KBM-7 (cell line): ENCODE results near the gene RPL11.
"Not testable (repeated sequence)": the region's sequence is repeated elsewhere in the genome, so short reads cannot be mapped to it uniquely, and the experiment has no call there.

ENCODE experiments used
- DNase-seq: peaks from one replicate; pipeline ENCODE4 v3.0.0-alpha.2; 2015
- in situ Hi-C: fragments of 300-500 bp; cut with MboI; formaldehyde crosslinking; loops from 2 replicates; pipeline ENCODE4 v1.14.3; 2020; ENCODE audit warnings: low sequenced_read_pairs, low pct_unique_long_range_greater_than_20kb, mixed read lengths

RPL11 gene

GRCh38 chr1:23679815-23680214 lies 11.8 kb upstream of the RPL11 start:
- DNase-seq, result no peak
- in situ Hi-C loops, result no loop called here

- in situ Hi-C loops, result no loop called here
- DNase-seq, result no peak
Measured at GRCh38 chr1:23682946-23683345, 8.7 kb upstream of the RPL11 start.

GRCh38 chr1:23684415-23684814 lies 7.2 kb upstream of the RPL11 start:
- in situ Hi-C loops, result no loop called here
- DNase-seq, result no peak

DNA sequence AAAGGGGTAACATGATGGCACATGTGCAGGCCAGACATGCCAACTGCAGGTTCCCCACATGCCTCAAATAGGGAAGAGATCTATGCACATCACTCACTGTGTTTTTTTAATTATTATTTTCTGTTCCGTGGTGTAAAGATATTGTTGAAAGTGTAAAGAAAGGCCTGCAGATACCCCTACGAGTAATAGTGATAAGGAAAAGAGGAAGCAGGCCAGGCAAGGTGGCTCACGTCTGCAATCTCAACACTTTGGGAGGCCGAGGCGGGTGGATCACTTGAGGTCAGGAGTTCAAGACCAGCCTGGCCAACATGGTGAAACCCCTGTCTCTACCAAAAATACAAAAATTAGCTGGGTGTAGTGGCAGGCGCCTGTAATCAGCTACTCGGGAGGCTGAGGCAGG lies 6.4 kb upstream of the RPL11 start:
- in situ Hi-C loops, DNase-seq: not testable (repeated sequence)

GRCh38 chr1:23687680-23688079 lies 3.9 kb upstream of the RPL11 start:
- DNase-seq, in situ Hi-C loops: not testable (repeated sequence)

DNA sequence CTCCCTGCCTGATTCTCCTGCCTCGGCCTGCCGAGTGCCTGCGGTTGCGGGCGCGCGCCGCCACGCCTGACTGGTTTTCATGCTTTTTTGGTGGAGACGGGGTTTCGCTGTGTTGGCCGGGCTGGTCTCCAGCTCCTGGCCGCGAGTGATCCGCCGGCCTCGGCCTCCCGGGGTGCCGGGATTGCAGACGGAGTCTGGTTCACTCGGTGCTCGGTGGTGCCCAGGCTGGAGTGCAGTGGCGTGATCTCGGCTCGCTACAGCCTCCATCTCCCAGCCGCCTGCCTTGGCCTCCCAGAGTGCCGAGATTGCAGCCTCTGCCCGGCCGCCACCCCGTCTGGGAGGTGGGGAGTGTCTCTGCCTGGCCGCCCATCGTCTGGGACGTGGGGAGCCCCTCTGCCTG lies 3.3 kb upstream of the RPL11 start:
- in situ Hi-C loops, DNase-seq: not testable (repeated sequence)

DNA sequence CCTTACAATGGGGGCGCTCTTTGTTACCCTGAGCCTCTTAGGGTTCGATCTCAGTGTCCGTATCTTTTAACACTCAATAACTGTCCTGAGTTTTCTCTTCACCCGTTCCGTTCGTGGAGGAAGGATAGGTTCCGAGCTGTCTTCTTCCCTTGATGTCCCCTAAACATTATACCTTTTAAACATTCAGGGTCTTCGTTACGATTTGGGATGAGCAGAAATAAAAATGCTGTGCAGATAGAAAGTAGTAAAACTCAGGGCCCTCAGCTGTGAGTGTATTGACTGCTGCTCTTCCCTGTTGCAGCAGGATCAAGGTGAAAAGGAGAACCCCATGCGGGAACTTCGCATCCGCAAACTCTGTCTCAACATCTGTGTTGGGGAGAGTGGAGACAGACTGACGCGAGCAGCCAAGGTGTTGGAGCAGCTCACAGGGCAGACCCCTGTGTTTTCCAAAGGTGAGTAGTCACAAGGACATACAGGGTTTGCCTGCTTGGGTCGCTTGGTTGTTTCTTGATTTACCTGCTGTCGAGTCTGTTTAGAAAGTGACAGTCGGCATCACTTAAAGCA lies 784 bp downstream of the RPL11 start:
- DNase-seq, result peak; percentile 43
- in situ Hi-C loops, result no loop called here

DNA sequence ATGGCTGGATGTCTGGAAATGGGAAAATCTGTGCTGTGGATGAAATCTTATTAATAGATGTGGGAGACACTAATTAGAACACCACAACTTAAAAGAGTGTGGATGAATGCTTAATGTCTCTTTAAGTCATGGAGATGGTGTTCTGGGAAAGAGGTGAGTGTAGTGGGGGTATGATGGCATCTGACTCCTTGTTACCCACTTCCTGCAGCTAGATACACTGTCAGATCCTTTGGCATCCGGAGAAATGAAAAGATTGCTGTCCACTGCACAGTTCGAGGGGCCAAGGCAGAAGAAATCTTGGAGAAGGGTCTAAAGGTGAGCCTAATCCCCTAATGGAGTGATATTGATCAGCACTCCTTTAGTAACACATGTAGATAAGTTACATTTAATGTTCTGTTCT lies 2.0 kb downstream of the RPL11 start:
- DNase-seq, result no peak
- in situ Hi-C loops, result no loop called here

- DNase-seq, result no peak
- in situ Hi-C loops, result no loop called here
Measured at GRCh38 chr1:23694371-23694770, 2.8 kb downstream of the RPL11 start.

DNA sequence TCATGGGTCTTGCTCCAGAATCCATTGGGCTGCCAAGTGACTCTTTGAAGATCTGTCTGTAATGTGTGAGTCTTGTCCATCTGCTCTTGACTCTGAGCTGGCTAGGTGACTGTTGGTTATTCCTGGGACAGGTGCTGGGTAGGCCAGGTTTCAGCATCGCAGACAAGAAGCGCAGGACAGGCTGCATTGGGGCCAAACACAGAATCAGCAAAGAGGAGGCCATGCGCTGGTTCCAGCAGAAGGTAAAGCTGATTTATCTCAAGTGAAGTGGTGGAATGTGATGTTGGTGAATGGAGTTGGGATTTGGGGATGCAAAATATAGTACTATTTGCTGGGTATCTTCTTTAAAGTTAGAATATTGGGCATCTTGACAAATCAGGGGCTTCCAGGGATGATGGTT lies 4.1 kb downstream of the RPL11 start:
- DNase-seq, result no peak
- in situ Hi-C loops, result no loop called here

GRCh38 chr1:23696335-23696989 lies 4.9 kb downstream of the RPL11 start:
- no peak for DNase-seq
- in situ Hi-C loops, result no loop called here

- in situ Hi-C loops, result no loop called here
- DNase-seq, result no peak
Measured at GRCh38 chr1:23698466-23698865, 6.9 kb downstream of the RPL11 start.

- in situ Hi-C loops, result no loop called here
- no peak for DNase-seq
Measured at GRCh38 chr1:23699280-23700179, 7.9 kb downstream of the RPL11 start.

DNA sequence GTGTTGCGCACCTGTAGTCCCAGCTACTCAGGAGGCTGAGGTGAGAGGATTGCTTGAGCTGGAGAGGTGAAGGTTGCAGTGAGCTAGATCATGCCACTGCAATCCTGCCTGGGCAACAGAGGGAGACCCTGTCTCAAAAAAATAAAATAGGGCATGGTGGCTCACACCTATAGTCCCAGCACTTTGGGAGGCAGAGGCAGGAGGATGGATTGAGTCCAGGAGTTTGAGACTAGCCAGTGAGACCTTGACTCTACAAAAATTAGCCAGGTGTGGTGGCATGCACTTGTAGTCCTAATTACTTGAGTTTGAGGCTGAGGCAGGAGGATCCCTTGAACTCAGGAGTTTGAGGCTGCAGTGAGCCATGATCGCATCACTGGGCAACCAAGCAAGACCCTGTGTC lies 9.7 kb downstream of the RPL11 start:
- in situ Hi-C loops, result no loop called here
- no peak for DNase-seq

GRCh38 chr1:23701996-23702395 lies 10.4 kb downstream of the RPL11 start:
- no peak for DNase-seq
- in situ Hi-C loops, result no loop called here

GRCh38 chr1:23704834-23705495 lies 13.4 kb downstream of the RPL11 start:
- in situ Hi-C loops, result no loop called here
- DNase-seq, result no peak

- in situ Hi-C loops, result no loop called here
- no peak for DNase-seq
Measured at GRCh38 chr1:23709229-23709628, 17.6 kb downstream of the RPL11 start.

DNA sequence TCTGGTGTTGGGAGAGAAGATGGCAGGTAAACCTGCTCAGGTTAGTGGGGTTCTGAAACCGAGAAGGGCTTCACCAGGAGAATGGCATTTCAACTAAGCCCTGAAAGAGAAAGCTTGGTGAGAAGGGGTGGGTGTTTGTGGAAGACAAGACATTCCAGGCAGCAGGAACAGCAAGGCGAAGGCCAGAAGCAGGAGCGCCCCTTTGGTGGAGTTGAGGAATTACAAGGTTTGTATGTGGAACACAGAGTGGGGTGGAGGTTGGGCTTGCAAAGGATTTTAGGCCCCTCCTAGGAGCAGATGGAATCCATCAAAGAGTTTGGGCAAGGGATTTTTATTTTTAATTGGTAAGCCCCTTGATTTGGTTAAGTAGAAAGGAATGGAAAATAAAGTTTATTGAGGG lies 26.9 kb downstream of the RPL11 start:
- DNase-seq, result peak; percentile 39
- in situ Hi-C loops, result no loop called here

DNA sequence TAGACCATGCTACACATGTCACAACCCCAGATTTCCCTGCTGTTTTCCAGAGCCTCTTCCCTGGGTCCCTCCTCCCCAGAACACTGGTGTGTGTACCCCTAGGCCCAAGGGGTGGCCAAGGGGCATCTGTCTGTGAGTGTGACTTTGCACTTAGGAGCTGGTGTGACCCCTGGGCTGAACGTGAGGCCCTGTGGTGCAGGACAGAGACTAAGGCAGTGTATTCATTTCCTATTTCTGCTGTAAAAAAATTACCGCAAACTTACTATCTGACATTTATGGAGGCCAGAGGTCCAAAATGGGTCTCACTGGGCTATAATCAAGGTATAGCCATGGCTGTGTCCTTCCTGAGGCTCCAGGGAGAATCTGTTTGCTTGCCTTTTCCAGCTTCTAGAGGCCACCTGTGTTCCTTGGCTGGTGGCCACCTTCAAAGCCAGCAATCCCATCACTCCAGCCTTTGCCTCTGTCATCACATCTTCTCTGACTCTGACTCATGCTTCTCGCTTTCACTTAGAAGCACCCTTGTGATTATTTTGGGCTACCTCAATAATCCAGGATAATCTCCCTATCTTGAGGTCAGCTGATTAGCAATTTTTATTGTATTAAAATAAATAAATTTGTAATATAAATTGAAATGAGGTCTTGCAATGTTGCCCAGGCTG lies 27.7 kb downstream of the RPL11 start:
- DNase-seq, result no peak
- in situ Hi-C loops, result no loop called here
